ENCODE data around the gene ZBTB39.

The ZBTB39 gene

DNA sequence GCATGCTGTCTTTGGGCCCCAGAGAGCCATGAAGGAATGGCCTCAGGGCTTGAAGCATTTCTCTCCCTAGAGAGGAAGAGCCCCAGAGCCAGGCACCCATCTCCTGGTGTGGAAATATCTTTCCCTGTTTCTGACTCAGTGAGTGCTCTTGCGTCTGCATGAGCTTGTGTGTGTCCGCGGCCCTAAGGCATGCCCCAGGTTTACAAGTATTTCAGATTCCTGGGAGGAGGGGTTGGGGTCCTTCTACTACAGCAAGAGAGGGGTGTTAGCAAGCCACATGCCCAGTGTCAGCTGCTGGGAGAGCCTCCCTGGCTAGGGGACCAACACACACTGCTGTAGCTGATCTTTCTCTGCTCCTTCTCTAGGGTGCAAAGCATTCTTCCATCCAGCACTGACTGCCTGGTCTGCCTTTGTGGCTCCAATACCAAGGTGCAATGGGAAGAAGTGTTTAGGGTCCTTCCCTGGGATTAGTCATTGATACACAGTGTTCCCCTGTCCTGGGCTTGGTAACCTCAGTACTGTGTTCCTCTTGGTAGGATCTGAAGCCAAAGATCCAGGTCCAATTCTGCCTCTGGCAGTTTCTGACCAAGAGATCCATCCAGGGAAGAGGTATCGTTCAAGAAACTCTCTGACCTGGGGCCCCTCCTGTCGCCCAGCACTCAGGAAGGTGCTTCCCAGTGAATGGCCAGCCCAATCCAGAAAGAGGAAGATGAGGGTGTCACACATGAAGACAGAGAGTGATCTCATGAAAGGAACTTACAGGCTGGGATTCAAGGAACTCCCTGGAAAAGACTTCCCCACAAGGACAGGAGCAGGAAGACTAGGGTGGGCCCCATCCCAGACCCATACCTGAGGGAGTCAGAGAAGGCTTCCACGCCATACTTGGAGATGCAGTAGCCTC lies 52.0 kb downstream of the ZBTB39 start:
- no peak for FAIRE-seq
- no peak for DNase-seq (ENCODE audit: extremely low spot score, insufficient read length, low read depth)

DNA sequence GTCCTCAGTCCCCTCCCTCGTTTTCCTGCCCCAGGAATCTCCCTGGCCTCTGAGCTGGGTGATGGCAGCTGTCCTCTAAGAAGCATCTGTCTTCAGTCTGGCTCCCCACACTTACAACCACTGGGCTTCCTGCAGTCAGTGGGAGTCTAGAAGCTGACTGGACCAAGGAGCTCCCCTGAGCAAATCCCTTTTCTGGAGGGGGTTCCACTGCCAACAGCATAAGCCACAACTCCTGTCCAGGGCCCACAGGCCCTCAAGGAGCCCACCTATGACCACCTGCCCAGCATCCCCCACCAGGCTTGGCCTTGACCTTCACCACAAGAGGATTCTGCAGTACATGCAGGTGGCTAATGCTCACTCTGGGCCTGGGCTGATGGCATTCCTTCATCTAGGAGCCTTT lies 53.0 kb downstream of the ZBTB39 start:
- FAIRE-seq (no peak), DNase-seq (ENCODE audit: extremely low spot score, insufficient read length, low read depth) (no peak)

DNA sequence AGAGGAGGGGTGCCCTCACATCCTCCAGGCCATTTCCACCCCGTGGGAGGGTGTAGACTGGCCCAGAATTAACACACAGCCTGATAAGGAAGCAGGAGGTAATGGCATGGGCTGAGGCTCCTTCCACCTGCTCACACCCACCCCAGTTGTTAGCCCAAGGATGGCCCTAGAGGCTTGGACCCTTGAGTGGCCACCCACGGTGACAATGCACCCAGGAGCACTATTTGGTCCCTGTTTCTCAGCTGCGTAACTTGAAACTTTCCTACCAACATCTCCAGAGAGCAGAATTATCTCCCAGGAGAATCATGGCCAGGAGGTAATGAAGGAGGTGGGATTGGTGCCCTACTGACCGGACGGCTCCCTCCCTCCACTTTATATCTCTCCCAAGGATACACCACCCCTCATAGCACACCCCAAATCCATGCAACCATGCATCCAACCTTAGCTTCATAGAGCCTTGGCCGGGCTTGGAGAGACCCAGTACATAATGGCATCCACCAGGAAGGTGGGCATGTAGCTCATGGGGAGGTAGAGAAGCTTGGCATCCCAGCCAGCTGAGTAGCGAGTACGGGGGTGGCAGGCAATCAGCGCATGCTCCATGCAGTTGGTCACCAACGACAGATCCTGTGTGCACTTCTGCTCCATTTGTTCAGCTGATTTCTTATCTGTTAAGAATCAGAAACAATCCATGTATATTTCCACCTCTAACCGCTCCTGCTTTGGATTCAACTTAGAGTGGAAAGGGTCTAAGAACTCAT lies 54.6 kb downstream of the ZBTB39 start:
- FAIRE-seq (no peak), DNase-seq (ENCODE audit: extremely low spot score, insufficient read length, low read depth) (no peak)

- DNase-seq (ENCODE audit: extremely low spot score, insufficient read length, low read depth) (no peak), FAIRE-seq (no peak)
Observed at GRCh38 chr12:56948881-56949280, 57.5 kb downstream of the ZBTB39 start.
